ENCODE measurements around the gene EPAS1.

EPAS1 gene

GRCh38 chr2:46296840-46297545 is at the start of gene EPAS1:
Gene EPAS1 (plus strand): TSS chr2:46297407. CDS start chr2:46297912, 505 bp downstream.
- DNase-seq = peak; percentile 58 to 68

DNA sequence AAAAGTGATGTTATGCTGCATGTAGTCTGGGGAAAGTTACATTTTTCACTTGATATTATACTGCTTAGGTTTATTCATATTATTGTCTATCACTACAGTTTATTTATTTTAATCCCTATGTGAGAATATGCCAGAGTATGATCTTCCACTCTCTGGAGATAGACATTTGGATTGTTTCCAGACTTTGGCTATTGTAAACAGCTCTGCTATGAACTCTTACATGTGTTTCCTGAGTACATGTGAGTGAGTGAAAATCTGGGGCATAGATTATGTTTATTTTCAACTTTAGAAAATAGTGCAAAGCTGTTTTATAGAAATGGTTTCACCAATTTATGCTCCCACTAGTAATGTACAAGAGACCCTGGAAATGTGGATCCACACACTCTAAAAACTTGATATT is 49.0 kb upstream of the EPAS1 start:
- DNase-seq = no peak

GRCh38 chr2:46249654-46250053 is 47.6 kb upstream of the EPAS1 start:
- no peak for DNase-seq

DNA sequence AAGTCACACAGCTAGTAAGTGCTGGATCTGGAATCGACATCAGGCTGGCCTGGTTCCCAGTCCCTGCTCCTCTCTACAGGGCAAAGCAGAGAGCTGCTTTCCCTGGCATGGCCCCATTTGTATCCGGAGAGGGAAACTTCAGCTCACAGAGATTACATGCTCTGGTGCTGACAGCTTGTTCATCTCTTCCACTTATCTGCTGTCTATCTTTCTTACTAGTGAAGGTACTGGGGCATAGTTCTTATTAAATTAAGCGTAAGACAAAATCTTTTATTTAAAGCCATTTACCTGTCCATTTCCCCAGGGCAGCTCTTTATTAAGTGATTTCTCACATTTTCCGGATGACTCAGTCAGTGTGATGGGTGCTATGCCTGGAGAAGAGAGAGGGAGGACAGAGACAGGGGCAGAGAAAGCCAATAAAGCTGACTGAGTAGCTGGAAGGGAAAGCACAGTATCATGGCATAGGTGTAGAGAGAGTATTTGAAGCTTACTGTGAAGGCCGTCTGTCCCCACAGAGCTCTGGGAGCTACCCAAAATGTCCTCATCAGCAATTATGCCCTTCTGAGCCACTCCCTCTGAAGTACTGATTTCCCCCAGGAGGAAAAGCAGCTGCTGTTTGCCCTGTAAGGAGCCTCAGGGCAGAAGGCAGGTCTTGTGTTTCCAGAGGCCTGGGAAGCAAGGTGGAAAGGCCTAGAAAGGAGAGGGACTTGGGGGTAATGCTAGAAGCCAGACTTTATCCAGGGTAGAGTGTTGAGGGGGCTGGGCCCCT is 44.1 kb upstream of the EPAS1 start:
- DNase-seq = no peak

DNA sequence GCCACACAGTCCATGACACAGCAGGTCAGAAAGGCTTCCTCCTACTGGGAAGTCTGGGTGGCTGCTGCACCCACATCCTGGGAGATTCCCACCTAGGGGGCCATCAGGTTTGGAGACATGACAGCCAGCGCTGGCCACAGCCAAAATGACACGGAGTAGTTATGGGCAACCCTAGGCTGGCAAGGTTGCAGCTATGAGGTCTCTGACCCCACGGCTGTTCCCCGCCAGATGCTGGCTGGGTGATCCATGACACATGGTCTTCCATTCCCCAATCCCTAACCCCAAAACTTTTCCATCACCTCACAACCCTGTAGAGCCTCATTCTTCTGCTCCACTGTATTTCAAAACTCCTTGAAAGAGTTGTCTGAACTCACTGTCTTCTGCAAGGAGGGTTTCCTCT is 42.7 kb upstream of the EPAS1 start:
- DNase-seq = no peak

GRCh38 chr2:46256563-46257142 is 40.6 kb upstream of the EPAS1 start:
- DNase-seq = no peak

DNA sequence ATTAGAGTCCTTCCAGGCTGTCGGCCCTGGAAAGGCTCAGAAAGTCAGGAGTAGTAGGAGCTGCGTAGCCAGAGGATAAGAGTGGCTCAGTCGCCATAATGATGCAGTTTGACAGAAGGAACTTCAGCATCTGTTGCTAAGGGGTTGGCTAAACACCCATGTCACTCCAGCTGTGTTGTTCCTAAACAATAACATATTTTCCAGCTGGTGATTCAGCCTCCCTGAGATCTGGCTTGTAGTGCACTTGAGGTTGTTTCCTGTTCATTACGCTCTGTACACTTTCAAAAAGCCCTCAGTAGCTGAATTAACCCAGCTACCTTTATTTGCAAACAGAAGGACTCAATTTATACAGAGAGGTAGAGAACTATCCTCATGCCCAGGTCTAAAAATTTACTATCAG is 39.7 kb upstream of the EPAS1 start:
- no peak for DNase-seq

DNA sequence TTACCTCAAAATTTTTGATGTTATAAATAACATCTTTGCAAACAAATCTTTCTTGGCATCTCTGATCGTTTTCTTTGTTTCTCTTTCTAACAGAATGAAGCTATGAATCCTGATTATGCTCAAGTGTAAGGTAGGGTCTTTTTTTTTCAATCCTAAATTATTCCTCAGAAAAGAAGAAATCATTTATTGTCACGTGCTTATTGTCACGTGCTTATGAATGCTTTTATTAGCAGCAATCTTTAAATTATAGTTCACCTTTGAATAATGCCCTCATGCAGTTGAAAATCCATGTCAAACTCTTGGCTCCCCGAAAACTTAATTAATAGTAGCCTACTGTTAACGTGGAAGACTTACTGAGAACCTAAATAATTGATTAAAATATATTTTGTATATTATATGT is 39.2 kb upstream of the EPAS1 start:
- DNase-seq = no peak

DNA sequence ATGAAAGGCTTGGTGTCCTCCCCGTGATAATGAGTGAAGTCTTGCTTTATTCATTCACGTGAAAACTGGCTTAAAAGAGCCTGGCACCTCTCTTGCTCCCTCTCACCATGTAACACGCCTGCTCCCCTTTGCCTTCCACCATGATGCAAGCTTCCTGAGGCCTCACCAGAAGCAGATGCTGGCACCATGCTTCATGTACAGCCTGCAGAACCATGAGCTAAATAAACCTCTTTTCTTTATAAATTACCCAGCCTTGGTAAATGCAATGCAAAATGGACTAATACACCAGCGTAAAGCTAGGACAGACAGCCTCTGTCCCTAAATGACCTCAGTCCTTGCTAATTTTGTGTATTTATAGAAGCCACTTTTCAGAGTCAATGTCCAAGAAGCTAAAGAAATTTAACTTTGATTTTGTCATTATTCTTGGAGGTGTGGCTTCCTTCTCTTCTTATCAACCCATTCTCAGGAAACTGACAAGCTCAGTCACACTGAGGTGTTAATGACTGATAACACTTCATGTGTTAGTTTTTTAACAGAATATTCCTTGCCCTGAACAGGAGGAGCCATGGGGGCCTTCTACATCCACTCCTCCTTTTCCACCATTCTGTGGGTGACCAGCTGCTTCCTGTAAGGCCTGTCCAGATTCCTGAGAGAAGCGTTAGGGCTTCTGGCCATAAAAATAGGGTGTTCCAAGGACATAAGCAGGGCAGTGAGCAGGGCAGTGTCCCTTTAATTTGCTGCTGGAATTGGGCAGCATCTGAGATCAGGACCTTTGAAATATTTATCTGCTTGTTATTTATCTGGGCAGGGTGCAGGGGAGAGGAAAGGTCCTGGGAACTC is 38.0 kb upstream of the EPAS1 start:
- no peak for DNase-seq

DNA sequence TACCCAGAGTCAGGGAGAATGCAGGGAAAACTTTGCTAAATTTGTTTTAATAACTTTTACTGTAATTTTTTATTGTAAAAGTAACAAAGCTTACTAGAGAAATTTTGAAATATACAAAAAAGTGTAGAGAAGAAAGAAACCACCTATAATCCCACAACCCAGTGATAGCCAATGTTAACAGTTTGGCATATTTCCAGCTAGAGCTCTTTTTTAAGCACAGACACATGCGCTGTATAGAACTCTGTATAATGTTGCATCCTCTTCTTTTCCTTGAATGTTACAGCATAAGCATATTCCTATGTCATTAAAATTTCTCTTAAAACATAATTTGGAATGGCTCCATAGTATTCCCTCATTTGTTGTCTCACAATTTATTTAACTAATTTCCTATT is 37.4 kb upstream of the EPAS1 start:
- no peak for DNase-seq

DNA sequence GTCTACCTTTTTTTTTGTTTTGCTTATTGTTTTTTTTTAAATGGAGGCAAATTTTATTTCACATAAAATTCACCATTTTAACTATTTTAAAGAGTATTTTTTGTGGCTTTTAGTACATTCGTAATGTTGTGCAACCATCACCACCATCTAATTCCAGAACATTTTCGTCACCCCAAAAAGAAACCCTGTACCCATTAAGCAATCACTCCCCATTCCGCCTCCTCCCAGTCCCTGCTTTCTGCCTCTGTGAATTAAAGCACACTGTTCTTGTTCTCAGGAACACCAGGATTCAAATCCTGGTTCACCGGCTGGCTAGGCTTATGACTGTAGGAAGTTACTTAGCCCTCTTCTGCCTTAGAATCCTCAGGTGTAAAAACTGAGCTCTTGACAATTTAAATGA is 36.9 kb upstream of the EPAS1 start:
- no peak for DNase-seq

DNA sequence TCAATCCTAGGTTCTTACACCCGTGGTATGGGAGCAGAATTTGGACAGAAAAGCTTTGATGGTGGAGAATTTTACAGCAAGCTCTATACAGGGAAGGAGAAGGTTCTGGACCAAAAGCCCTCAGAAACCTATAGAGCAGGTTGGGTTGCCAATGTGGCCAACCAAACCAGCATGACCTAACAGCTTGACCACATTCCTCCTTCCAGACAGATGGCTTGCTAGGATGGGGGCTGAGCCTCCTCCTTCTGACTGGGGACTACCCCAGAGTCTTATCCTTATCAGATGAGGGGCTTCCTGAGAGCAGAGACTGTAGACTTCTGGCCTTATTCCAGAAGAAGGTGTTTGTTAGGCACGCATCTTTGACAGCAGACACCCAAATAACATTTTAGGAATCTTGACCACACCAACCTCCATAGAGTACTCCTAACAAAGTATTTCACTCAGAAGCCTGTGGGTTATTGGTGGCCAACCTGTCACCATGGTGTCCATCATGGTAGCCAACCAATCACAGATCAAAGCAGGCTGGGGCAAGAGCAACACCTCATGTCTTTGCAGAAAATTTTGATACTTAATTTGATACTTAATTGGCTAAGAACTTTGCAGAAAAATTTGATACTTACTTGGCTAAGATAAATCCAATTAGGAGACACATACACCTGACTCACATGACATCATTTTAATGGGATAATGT is 34.8 kb upstream of the EPAS1 start:
- DNase-seq = no peak

DNA sequence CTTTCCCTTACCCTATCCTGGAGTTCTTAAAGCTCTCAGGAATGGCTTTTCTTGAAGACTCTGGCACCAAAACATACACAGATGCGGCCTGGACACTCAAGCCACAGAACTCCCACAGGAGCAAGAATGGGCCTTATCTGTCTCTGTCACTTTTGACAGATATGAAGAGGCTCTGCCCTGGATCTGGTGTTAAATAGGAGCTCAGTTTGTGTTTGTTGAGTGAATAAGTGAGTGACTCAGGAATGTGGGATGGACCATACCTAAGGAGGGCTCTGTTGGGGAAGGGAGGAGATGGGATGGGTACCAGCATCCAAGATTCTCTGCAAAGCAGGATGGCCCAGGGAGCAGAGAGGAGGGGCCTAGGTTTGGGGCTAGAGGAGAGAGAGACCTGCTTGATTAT is 33.9 kb upstream of the EPAS1 start:
- DNase-seq = no peak

DNA sequence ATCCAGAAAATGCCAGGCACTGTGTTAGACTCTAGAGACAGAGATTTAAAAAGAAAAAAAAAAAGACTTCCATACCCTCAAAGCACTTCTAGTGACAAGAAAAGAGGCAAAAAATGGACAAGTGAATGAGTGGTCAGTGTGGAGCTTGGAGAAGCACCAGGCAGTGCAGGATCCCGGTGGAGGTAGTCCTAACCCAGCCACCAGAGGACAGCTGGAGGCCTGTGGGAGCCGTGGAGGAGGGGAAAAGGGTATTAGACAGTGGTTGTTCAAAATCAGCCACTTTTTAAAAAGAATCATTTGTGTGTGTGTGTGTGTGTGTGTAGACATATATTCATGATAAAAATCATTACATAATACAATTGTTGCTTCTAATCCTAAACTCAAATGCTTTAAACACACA is 32.8 kb upstream of the EPAS1 start:
- no peak for DNase-seq

GRCh38 chr2:46266134-46266533 is 31.1 kb upstream of the EPAS1 start:
- no peak for DNase-seq

DNA sequence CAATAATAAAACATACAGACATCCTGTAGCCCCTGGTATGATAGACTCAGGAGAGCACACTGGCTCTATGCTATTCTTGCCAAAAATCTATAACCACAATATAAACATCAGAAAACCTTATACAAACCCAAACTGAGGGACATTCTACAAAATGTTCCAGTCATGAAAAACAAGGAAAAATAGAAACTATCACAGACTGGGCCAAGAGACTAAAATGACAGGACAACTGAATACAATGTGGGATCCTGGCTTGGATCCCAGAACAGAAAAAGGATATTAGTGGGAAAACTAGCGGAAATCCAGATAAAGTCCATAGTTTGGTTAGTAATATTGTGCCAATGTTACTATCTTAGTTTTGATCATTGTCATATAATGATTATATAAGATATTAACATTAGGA is 29.6 kb upstream of the EPAS1 start:
- no peak for DNase-seq

GRCh38 chr2:46268196-46268595 is 29.0 kb upstream of the EPAS1 start:
- DNase-seq = no peak

GRCh38 chr2:46269001-46269400 is 28.2 kb upstream of the EPAS1 start:
- no peak for DNase-seq

- no peak for DNase-seq
Measured at GRCh38 chr2:46269544-46270273, 27.5 kb upstream of the EPAS1 start.

GRCh38 chr2:46270384-46270783 is 26.8 kb upstream of the EPAS1 start:
- no peak for DNase-seq

GRCh38 chr2:46273225-46273863 is 23.9 kb upstream of the EPAS1 start:
- no peak for DNase-seq
